BLaER1 treated with 17β-estradiol and CSF1 and Interleukin-3, amounts not matched to agents 10 nM and 100 nM (cell line): ENCODE results near the gene SULT1A3.
"Not testable (repeated sequence)": the region's sequence is repeated elsewhere in the genome, so short reads cannot be mapped to it uniquely, and the experiment has no call there.

Experiments
- H3K27ac ChIP-seq, 11 experiments: shearing (Covaris generic); formaldehyde crosslinking; 2 replicates each; pipeline ENCODE4 v1.8.1; 2022
- H3K27me3 ChIP-seq, 11 experiments: shearing (Covaris generic); formaldehyde crosslinking; 2 replicates each; pipeline ENCODE4 v1.8.1; 2022
- H3K36me3 ChIP-seq, 11 experiments: shearing (Covaris generic); formaldehyde crosslinking; 2 replicates each; pipeline ENCODE4 v1.8.1; 2022
- H3K4me1 ChIP-seq, 10 experiments: shearing (Covaris generic); formaldehyde crosslinking; 2 replicates each; pipeline ENCODE4 v1.8.1; 2022
- H3K4me2 ChIP-seq, 11 experiments: shearing (Covaris generic); formaldehyde crosslinking; 2 replicates each; pipeline ENCODE4 v1.8.1; 2022
- H3K4me3 ChIP-seq, 10 experiments: shearing (Covaris generic); formaldehyde crosslinking; 2 replicates each; pipeline ENCODE4 v1.8.1; 2022
- H3K9ac ChIP-seq, 11 experiments: shearing (Covaris generic); formaldehyde crosslinking; 2 replicates each; pipeline ENCODE4 v1.8.1; 2022
- H3K9me3 ChIP-seq, 11 experiments: shearing (Covaris generic); formaldehyde crosslinking; replicated peaks in 1 of 11; 2 replicates each; pipeline ENCODE4 v1.8.1; 2022
- H4K20me1 ChIP-seq, 11 experiments: shearing (Covaris generic); formaldehyde crosslinking; 2 replicates each; pipeline ENCODE4 v1.8.1; 2022
- Cebpa-rat ChIP-seq, 11 experiments: shearing (Covaris generic); IDR thresholded peaks; 2 replicates each; pipeline ENCODE4 v1.8.1; 2022

Gene SULT1A3

GRCh38 chr16:30173054-30173453, 26.0 kb upstream of the SULT1A3 start:
- Histone ChIP-seq H3K4me3 (no peak overlapping the region), H3K27ac (no peak overlapping the region), H4K20me1 (no peaks in the 10 kb centered on the region), H3K27me3 (no peaks in the 10 kb centered on the region), H3K9me3 (no peaks in the 10 kb centered on the region), H3K4me1 (peaks cover 0 to 15% (median 4%) of the 10 kb centered on the region in 10 experiments; a peak in 10 of 20 replicates), H3K4me2 (no peak overlapping the region), H3K9ac (no peak overlapping the region), H3K36me3 (no peaks in the 10 kb centered on the region)
- peak in 1 of 11 experiments; percentile 31; a peak in 1 of 22 replicates for TF ChIP-seq Cebpa-rat (IDR thresholded peaks at IDR 0.05)

- not testable (repeated sequence) for H3K27ac ChIP-seq, H3K4me3 ChIP-seq, H4K20me1 ChIP-seq, H3K27me3 ChIP-seq, H3K9me3 ChIP-seq, H3K36me3 ChIP-seq, H3K9ac ChIP-seq
- H3K4me1 ChIP-seq, result peaks cover 0 to 13% (median 4%) of the 10 kb centered on the region in 10 experiments; a peak in 10 of 20 replicates
- peak overlapping the region in 5 of 11 experiments; percentile 10 to 53 (median 45); a peak in 9 of 22 replicates for H3K4me2 ChIP-seq
- 0 out of 22 replicates have a peak, but pooled peaks of 2 of the 11 experiments have one; percentile 13 to 30 for TF ChIP-seq Cebpa-rat (IDR thresholded peaks at IDR 0.05)
Observed at GRCh38 chr16:30176876-30177275, 22.2 kb upstream of the SULT1A3 start.

GRCh38 chr16:30179195-30179594, 19.9 kb upstream of the SULT1A3 start:
- no peak overlapping the region for H3K27ac ChIP-seq
- H3K9ac ChIP-seq, result no peak overlapping the region
- no peaks in the 10 kb centered on the region for H3K27me3 ChIP-seq
- H3K4me3 ChIP-seq, result no peak overlapping the region
- no peak for TF ChIP-seq Cebpa-rat (IDR thresholded peaks at IDR 0.05)
- H3K9me3 ChIP-seq, result no peaks in the 10 kb centered on the region
- peaks cover 5 to 23% (median 12%) of the 10 kb centered on the region in 10 experiments for H3K4me1 ChIP-seq
- H3K4me2 ChIP-seq, result no peak overlapping the region
- peaks cover 0 to 2% (median 0%) of the 10 kb centered on the region in 11 experiments; a peak in 1 of 22 replicates for H3K36me3 ChIP-seq
- H4K20me1 ChIP-seq, result peaks cover 0 to 6% (median 2%) of the 10 kb centered on the region in 11 experiments; a peak in 10 of 22 replicates

- Histone ChIP-seq H3K4me1 (peaks cover 12 to 23% (median 17%) of the 10 kb centered on the region in 10 experiments), H3K4me2 (no peak overlapping the region), H3K27me3 (no peaks in the 10 kb centered on the region), H3K36me3 (peaks cover 0 to 10% (median 0%) of the 10 kb centered on the region in 11 experiments; a peak in 9 of 22 replicates), H4K20me1 (peaks cover 0 to 14% (median 9%) of the 10 kb centered on the region in 11 experiments; a peak in 12 of 22 replicates), H3K9me3 (no peaks in the 10 kb centered on the region), H3K9ac (no peak overlapping the region), H3K27ac (no peak overlapping the region), H3K4me3 (no peak overlapping the region)
- no peak for TF ChIP-seq Cebpa-rat (IDR thresholded peaks at IDR 0.05)
Observed at GRCh38 chr16:30179931-30180330, 19.1 kb upstream of the SULT1A3 start.

GRCh38 chr16:30180741-30181140, 18.3 kb upstream of the SULT1A3 start:
- Histone ChIP-seq H3K36me3 (peaks cover 0 to 18% (median 0%) of the 10 kb centered on the region in 11 experiments; a peak in 10 of 22 replicates), H3K9ac (no peak overlapping the region), H4K20me1 (peaks cover 0 to 19% (median 15%) of the 10 kb centered on the region in 11 experiments; a peak in 12 of 22 replicates), H3K4me3 (no peak overlapping the region), H3K4me1 (peaks cover 20 to 28% (median 24%) of the 10 kb centered on the region in 10 experiments), H3K27me3 (no peaks in the 10 kb centered on the region), H3K27ac (no peak overlapping the region), H3K9me3 (no peaks in the 10 kb centered on the region), H3K4me2 (no peak overlapping the region)
- TF ChIP-seq Cebpa-rat (IDR thresholded peaks at IDR 0.05), result no peak

GRCh38 chr16:30183233-30184095, 15.6 kb upstream of the SULT1A3 start, which contains the start of gene CORO1A:
TSS of gene CORO1A (plus strand) at chr16:30183602. CDS start at chr16:30185210, 1,608 bp downstream.
- Histone ChIP-seq H3K9me3 (no peaks in the 10 kb centered on the region), H3K36me3 (peaks cover 10 to 44% (median 24%) of the 10 kb centered on the region in 11 experiments), H3K4me2 (peak within 1 kb of the TSS; percentile 91 to 100 (median 99)), H3K27ac (peak within 1 kb of the TSS; percentile 77 to 98 (median 93)), H3K4me1 (peaks cover 33 to 44% (median 39%) of the 10 kb centered on the region in 10 experiments), H4K20me1 (peaks cover 5 to 43% (median 30%) of the 10 kb centered on the region in 11 experiments; a peak in 18 of 22 replicates), H3K4me3 (peak within 1 kb of the TSS; percentile 88 to 100 (median 97)), H3K27me3 (no peaks in the 10 kb centered on the region), H3K9ac (peak within 1 kb of the TSS; percentile 86 to 97 (median 92))
- TF ChIP-seq Cebpa-rat (IDR thresholded peaks at IDR 0.05), result no peak

- H3K27me3 ChIP-seq, result no peaks in the 10 kb centered on the region
- peak overlapping the region; percentile 77 to 98 (median 93) for H3K27ac ChIP-seq
- no peaks in the 10 kb centered on the region for H3K9me3 ChIP-seq
- peak overlapping the region; percentile 91 to 100 (median 99) for H3K4me2 ChIP-seq
- H3K4me3 ChIP-seq, result peak overlapping the region; percentile 88 to 100 (median 97)
- peaks cover 33 to 44% (median 39%) of the 10 kb centered on the region in 10 experiments for H3K4me1 ChIP-seq
- no peak for TF ChIP-seq Cebpa-rat (IDR thresholded peaks at IDR 0.05)
- H4K20me1 ChIP-seq, result peaks cover 5 to 43% (median 30%) of the 10 kb centered on the region in 11 experiments; a peak in 18 of 22 replicates
- peaks cover 10 to 44% (median 24%) of the 10 kb centered on the region in 11 experiments for H3K36me3 ChIP-seq
- peak overlapping the region; percentile 86 to 97 (median 92) for H3K9ac ChIP-seq
Observed at GRCh38 chr16:30184096-30184890, 14.8 kb upstream of the SULT1A3 start.

GRCh38 chr16:30184891-30185682, 14.0 kb upstream of the SULT1A3 start:
- Histone ChIP-seq H3K4me3 (peak overlapping the region; percentile 88 to 100 (median 97)), H3K9ac (peak overlapping the region; percentile 86 to 97 (median 92)), H3K4me2 (peak overlapping the region; percentile 91 to 100 (median 99)), H3K36me3 (peaks cover 10 to 44% (median 24%) of the 10 kb centered on the region in 11 experiments), H3K27me3 (no peaks in the 10 kb centered on the region), H3K4me1 (peaks cover 33 to 44% (median 39%) of the 10 kb centered on the region in 10 experiments), H4K20me1 (peaks cover 5 to 43% (median 30%) of the 10 kb centered on the region in 11 experiments; a peak in 18 of 22 replicates), H3K27ac (peak overlapping the region; percentile 77 to 98 (median 93)), H3K9me3 (no peaks in the 10 kb centered on the region)
- peak in 1 of 11 experiments; percentile 1; a peak in 1 of 22 replicates for TF ChIP-seq Cebpa-rat (IDR thresholded peaks at IDR 0.05)
